Measurements from ENCODE around the gene GPR135.

GPR135 gene

DNA sequence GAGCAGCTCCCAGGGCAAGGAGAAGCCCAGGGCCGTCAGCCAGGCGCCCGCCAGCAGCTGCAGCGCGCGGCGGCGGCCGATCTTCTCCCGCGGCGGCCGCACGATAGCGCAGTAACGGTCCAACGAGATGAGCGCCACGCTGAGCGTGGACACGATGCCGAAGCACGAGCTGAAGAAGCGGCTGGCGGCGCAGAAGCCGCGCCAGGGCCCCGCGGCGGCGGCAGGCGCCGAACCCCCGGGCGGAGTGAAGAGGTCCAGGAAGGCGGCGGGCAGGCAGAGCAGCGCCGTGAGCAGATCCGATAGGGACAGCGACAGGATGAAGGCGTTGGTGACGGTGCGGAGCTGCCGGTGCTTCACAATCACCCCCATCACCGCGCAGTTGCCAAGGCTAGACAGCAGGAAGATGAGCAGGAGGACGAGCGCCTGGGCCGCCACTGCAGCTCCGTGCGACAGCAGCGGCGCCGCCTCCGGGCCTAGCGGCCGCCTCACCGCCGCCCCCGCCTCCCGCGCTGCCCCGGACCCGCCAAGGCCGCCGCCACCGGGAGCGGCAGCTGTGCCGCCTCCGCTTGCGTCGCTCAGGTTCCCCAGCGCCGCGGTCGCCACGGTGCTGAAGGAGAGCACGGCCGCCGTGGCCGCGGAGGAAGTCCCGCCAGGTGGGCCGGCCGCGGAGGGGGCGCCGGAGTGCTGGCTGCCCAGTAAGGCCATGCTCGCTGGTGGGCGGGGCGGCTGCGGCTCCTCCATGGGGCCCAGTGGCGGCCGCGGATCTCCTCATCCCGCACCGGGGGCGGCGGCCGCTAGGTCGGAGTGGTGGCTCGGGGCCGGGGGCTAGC, 479 bp downstream of the GPR135 start:
- H3K9me3 ChIP-seq (ENCODE audit: severe bottlenecking), result no peaks in the 10 kb centered on the region
- peak overlapping the region; percentile 49 for H3K27ac ChIP-seq
- no peaks in the 10 kb centered on the region for H3K27me3 ChIP-seq (ENCODE audit: insufficient read depth, low read depth, severe bottlenecking)
- peaks cover 12% of the 10 kb centered on the region; the same call in 1 of the 2 replicates for H3K36me3 ChIP-seq
- peak overlapping the region; percentile 69 for H3K4me3 ChIP-seq (ENCODE audit: low read depth, low read length)
- TF ChIP-seq, protein P1, sequence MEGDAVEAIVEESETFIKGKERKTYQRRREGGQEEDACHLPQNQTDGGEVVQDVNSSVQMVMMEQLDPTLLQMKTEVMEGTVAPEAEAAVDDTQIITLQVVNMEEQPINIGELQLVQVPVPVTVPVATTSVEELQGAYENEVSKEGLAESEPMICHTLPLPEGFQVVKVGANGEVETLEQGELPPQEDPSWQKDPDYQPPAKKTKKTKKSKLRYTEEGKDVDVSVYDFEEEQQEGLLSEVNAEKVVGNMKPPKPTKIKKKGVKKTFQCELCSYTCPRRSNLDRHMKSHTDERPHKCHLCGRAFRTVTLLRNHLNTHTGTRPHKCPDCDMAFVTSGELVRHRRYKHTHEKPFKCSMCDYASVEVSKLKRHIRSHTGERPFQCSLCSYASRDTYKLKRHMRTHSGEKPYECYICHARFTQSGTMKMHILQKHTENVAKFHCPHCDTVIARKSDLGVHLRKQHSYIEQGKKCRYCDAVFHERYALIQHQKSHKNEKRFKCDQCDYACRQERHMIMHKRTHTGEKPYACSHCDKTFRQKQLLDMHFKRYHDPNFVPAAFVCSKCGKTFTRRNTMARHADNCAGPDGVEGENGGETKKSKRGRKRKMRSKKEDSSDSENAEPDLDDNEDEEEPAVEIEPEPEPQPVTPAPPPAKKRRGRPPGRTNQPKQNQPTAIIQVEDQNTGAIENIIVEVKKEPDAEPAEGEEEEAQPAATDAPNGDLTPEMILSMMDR (IDR thresholded peaks at IDR 0.05; ENCODE audit: low read depth, low read length), result no peak
- peak; percentile 77 for DNase-seq

DNA sequence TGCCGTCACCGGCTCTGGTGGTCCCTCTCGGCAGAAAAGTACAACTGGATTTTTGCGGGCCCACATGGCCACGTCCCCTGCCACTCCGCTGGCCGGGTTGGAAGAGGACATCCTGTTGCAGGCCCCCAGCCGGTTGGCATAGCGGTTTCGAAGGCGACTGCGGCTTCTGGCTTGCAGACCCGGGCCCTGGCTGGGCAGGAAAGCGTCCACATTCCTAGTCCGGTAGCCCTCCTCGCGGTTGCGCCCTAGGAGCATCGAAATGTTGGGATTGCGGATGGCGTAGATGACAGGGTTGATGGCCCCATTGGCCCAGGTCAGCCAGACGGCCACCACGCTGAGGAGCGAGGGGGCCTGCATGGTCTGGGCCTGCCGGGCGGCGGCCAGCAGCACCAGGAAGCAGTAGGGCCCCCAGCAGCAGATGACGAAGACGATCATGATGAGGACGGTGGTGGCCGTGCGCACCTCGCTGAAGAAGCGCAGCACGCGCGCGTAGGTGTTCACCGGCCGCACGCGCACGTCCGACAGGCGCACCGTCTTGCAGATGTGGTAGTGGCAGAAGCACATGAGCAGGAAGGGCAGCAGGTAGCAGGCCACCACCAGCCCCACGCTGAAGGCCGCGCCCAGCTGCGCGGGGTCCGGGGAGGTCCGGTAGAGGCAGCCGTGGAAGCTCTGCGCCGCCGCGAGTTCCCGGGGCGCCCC, 1.2 kb downstream of the GPR135 start:
- H3K4me3 ChIP-seq (ENCODE audit: low read depth, low read length), result peak overlapping the region; percentile 69
- DNase-seq, result no peak
- H3K27ac ChIP-seq, result peak overlapping the region; percentile 49
- TF ChIP-seq, protein P1 (IDR thresholded peaks at IDR 0.05; ENCODE audit: low read depth, low read length), result no peak
- no peaks in the 10 kb centered on the region for H3K9me3 ChIP-seq (ENCODE audit: severe bottlenecking)
- H3K27me3 ChIP-seq (ENCODE audit: insufficient read depth, low read depth, severe bottlenecking), result no peaks in the 10 kb centered on the region
- peaks cover 12% of the 10 kb centered on the region; the same call in 1 of the 2 replicates for H3K36me3 ChIP-seq

DNA sequence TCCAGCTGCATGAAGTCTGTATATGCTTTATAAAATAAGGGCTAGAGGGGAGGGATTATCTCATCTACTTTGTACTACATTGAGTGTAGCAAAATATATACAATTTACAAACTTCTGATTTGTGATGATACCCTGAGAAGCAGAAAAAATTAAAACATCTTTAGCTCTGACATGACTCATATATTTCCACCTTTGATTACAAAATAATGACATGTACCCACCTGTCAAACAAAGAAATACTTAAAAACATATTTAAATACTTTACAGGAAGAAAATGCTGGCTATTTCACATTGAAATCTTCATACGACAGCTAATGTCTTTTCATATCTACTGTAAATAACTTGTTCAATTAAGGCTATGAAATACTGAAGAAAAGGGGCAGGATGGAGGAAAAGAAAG, 3.3 kb downstream of the GPR135 start:
- H3K27me3 ChIP-seq (ENCODE audit: insufficient read depth, low read depth, severe bottlenecking), result no peaks in the 10 kb centered on the region
- no peaks in the 10 kb centered on the region for H3K9me3 ChIP-seq (ENCODE audit: severe bottlenecking)
- H3K4me3 ChIP-seq (ENCODE audit: low read depth, low read length), result no peak overlapping the region
- TF ChIP-seq, protein P1 (IDR thresholded peaks at IDR 0.05; ENCODE audit: low read depth, low read length), result no peak
- no peak for DNase-seq
- H3K36me3 ChIP-seq, result peaks cover 12% of the 10 kb centered on the region; the same call in 1 of the 2 replicates
- H3K27ac ChIP-seq, result no peak overlapping the region

DNA sequence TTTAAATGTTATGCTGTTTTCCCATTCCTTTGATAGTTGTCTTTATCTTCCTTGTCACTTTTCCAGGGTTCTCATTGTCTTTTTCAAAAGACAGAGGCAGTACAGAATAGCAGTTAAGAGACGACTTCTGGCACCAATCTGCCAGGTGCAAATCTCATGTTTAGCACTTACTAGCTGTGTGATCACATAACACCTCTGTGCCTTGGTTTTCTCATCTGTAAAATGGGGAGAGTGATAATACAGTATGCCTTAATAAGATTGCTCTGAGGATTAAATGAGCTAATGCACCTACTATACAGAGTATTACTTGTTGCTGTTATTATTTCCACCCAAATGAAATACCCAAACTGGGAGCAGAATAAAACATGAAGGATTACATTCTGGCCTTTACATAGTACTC, 4.8 kb downstream of the GPR135 start:
- no peak for DNase-seq
- peaks cover 15% of the 10 kb centered on the region for H3K36me3 ChIP-seq
- no peaks in the 10 kb centered on the region for H3K9me3 ChIP-seq (ENCODE audit: severe bottlenecking)
- TF ChIP-seq, protein P1 (IDR thresholded peaks at IDR 0.05; ENCODE audit: low read depth, low read length), result no peak
- H3K27me3 ChIP-seq (ENCODE audit: insufficient read depth, low read depth, severe bottlenecking), result no peaks in the 10 kb centered on the region
- H3K27ac ChIP-seq, result no peak overlapping the region
- H3K4me3 ChIP-seq (ENCODE audit: low read depth, low read length), result no peak overlapping the region

DNA sequence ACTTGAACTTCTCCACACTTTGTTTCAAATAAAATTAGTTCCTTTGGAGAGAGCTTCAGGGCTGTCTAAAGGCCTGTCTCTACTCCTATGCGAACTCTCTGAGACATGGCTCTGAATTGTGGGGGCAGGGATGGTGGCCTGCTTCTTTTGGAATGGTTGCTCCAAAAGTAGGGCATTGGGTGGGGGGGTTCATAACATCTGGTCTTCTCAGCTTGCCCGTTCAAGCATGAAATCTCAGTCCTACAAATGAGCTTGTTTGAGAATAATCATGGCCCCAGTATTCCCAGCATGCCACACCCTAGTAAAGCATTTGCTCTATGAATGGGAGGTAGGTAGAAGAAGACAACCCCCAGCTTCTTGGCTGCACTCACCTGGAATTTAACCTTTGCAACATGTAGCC, 6.7 kb downstream of the GPR135 start:
- Histone ChIP-seq H3K27ac (no peak overlapping the region), H3K27me3 (ENCODE audit: insufficient read depth, low read depth, severe bottlenecking) (no peaks in the 10 kb centered on the region), H3K4me3 (ENCODE audit: low read depth, low read length) (no peak overlapping the region), H3K36me3 (peaks cover 11% of the 10 kb centered on the region), H3K9me3 (ENCODE audit: severe bottlenecking) (no peaks in the 10 kb centered on the region)
- TF ChIP-seq, protein P1 (IDR thresholded peaks at IDR 0.05; ENCODE audit: low read depth, low read length), result no peak
- no peak for DNase-seq
